Right ventricle myocardium superior (tissue), 1 donor: ENCODE measurements around the gene PIEZO2. TPM values are rescaled to one million over a fixed set of nuclear protein-coding genes. Genes with fewer than 3 reads are reported as not detected.
"Not testable (repeated sequence)": the region's sequence is repeated elsewhere in the genome, so short reads cannot be mapped to it uniquely, and the experiment has no call there.

Source experiments
- ATAC-seq: fragments of 200-7000 bp; cut with Tn5 transposase; one replicate; pipeline ENCODE4 v1.9.1; 2020; ENCODE audit warnings: mild to moderate bottlenecking; ENCODE audit not compliant: poor library complexity
- DNase-seq: peaks from one replicate; pipeline ENCODE4 v3.0.0-alpha.2; 2020
- intact Hi-C: fragments of 100-400 bp; cut with DNase I; formaldehyde crosslinking; loops from one replicate; pipeline ENCODE4 v1.11.2; 2022
- total RNA-seq: library from RNA; stranded (reverse); fragmentation: NEBNext Ultra II Directional; extraction: Animal tissue kit (Norgen Biotek cat#: 25700); gene quantifications from one replicate; pipeline ENCODE4 v1.2.1, GENCODE V29; 2021
- donor health status: DM: no; HTN: yes; CAD: no; lungs with severe emphysema.

The PIEZO2 gene
- total RNA-seq, 1 donor from 2014 or later, result 0.32 TPM

DNA sequence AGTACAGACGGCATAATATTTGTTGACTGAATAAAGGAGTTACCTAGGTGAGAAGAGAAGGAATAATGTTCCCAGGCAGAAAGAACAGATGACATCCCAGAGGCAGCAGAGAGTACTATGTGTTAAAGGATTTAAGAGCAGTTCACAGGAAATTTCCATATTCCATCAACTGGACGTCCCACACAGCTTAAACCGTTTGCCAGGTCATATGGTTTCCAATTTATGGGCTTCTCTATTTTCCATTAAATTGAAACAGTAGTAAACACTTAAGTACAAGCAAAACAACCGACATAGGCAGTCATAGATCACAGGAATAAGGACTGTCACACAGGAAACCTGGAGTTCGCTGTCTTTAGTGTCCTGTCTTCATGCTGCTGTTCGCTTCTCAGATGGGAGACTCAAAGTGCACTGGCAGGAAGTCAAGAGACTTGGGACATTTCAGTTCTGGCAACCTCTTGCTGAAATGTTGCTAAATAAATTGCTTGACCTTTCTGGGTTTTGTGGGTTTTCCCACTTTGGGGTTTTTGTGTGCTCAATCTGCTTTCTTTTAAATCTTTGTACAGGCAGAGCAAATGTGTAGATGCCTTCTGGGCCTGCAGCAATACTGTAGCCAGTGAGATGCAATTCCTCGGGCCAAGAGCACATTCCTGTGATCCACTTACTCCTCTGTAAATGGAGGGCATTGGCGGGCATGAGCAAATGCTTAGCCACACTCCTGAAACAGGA lies 5.8 kb upstream of the PIEZO2 start:
- DNase-seq (no peak), ATAC-seq (no peak)
- intact Hi-C loops, result loop anchor here (10.0 kb wide), 1 partner anchor 590 kb away; no protein-coding TSS in a partner anchor

DNA sequence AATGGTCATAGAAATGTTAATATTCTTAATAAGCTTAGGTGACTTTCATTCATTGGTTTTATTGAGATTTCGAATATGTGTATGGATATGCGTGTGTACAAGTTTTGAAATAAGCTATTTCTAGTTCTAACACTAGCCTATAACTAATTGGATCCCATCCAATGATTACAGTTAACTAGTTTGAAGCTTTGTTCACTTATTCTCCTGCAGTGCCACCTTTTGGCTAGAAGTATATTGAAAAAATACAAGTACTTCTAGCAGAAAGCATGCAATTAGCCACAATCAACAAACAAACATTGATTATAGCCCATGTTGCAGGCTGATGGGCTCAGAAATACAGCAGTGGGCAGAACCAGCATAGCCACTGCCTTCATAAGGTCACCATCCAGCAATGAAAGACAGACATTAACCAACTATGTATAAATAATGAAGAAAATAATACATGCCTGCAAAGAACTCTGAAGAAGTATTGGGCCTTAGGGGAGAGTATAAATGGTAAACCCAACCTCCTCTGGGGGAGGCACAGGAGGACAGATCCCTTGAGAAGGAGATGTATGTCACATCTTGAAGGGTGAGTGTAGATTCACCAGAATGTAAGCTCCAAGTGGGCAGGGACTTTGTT lies 5.1 kb upstream of the PIEZO2 start:
- no peak for ATAC-seq
- intact Hi-C loops, result loop anchor here (5.0 to 10.0 kb wide), 2 partner anchors 297 to 590 kb away; no protein-coding TSS in a partner anchor
- no peak for DNase-seq

GRCh38 chr18:11153097-11153496 lies 3.7 kb upstream of the PIEZO2 start:
- DNase-seq, result no peak
- ATAC-seq, result no peak
- intact Hi-C loops, result loop anchor here (5.0 to 10.0 kb wide), 2 partner anchors 296 to 588 kb away; no protein-coding TSS in a partner anchor

DNA sequence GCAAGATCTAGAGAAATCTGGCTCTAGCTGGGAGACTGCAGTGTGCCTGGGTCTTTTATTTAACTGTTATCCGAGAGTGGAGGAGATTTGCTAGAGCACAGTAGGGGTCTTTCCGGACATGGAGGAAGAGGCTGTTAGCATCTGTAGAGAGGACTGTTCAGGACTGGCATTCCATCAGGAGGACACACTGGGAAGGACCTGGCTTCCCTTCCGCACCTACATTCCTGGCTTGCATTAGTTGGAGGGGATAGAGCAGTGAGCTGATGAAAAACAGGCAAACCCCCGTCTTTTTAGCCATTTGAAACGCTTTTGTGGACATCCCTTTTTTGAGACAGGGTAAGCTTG lies 874 bp upstream of the PIEZO2 start:
- no peak for ATAC-seq
- DNase-seq, result no peak
- intact Hi-C loops, result loop anchor here (5.0 to 10.0 kb wide), 2 partner anchors 293 to 585 kb away; no protein-coding TSS in a partner anchor

- intact Hi-C loops, result loop anchor here (10.0 kb wide), 1 partner anchor 104 kb away; no protein-coding TSS in a partner anchor
- DNase-seq (no peak), ATAC-seq (no peak)
These were observed 509 bp downstream of the PIEZO2 start for GRCh38 chr18:11148680-11149440.

GRCh38 chr18:11147962-11148679 lies 1.2 kb downstream of the PIEZO2 start:
- intact Hi-C loops, result loop anchor here (10.0 kb wide), 1 partner anchor 103 kb away; no protein-coding TSS in a partner anchor
- DNase-seq, result no peak
- ATAC-seq, result no peak

DNA sequence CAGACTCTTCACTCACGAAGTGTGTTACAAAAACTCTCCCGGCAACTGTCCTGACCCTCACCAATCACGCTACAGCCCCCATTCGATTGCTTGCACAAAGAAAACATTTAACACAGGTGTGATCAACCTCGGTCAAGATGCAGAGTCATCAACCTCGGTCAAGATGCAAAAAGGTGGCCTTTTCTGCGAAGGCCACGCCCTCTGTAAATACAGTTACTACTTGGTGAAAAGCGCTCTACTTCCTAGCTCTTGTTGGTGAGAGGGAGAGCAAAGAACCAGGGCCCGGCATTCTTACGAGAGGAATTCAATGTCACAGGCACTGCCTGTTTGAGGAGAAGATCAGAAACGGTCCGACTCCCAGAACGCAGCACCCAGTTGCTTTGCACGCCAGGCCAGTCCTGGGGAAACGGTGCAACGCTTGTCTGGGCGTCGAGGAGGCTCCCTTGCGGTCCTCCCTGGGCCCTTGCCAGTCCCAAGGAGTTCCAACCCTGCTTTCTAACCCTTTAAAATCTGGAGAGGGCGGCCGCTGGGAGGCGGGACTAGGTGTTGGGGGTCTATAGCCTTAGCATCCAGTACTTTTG lies 1.9 kb downstream of the PIEZO2 start:
- ATAC-seq (no peak), DNase-seq (no peak)
- intact Hi-C loops, result loop anchor here (10.0 kb wide), 1 partner anchor 103 kb away; no protein-coding TSS in a partner anchor

DNA sequence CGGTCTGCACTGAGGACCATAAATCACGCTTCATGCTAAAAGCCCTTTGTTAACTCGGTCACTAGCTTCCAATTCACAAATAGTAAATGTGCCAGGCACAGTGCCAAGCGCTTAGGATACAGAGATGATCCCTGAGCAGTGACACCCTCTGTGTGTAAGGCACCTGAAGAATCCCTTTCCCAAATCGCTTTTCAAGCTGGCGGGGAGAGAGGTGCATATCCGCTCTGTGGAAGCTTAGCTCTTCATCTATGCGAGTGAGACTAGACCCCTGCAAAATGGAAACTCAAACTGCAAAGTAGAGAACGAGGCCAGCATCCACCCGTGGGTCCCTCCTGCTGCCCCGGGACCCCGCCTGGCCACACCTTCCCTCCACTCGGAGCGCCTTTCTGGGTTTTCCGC lies 2.4 kb downstream of the PIEZO2 start:
- no peak for ATAC-seq
- no peak for DNase-seq
- intact Hi-C loops, result loop anchor here (10.0 kb wide), 1 partner anchor 102 kb away; no protein-coding TSS in a partner anchor

DNA sequence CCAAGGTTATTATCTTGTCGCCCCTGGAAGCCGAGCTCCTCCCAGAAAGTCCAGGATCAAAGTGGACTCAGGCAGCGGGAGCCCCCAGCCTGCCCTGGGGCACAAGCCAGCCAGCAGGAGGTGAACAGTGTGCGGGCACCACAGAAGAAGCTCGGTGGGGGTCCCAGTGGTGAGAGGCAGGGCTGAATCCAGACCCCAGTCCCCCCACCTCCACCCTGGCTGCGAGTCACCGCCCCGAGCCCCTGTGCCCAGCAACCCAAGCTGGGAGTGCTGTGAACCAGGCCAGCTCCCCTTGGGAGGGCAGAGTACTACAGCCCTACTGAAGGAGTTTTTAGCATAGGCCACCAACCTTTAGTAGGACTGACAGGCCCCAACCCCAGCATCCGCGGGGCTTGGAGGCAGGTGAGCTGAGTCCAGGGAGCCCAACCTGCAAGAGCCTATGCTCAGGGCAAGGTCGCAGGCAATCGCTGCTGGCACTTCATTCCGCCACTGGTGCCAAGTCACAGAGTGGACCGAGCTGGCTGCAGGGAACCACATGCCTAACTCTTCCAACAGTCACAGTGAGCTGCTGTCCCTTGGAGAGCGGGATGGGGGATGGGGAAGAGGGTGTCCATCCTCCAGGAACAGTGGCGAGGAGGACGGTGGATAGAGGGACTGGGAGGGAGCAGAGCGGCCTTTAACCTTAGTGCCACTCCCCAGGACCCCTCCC lies 3.0 kb downstream of the PIEZO2 start:
- intact Hi-C loops, result loop anchor here (10.0 kb wide), 1 partner anchor 102 kb away; no protein-coding TSS in a partner anchor
- peak; percentile 92 for ATAC-seq
- DNase-seq, result peak; percentile 72

GRCh38 chr18:11145413-11146191 lies 3.8 kb downstream of the PIEZO2 start:
- DNase-seq (no peak), ATAC-seq (no peak)
- intact Hi-C loops, result loop anchor here (10.0 kb wide), 1 partner anchor 101 kb away; no protein-coding TSS in a partner anchor

GRCh38 chr18:11137400-11137799 lies 12.0 kb downstream of the PIEZO2 start:
- intact Hi-C loops, result no loop called here
- DNase-seq (no peak), ATAC-seq (no peak)

DNA sequence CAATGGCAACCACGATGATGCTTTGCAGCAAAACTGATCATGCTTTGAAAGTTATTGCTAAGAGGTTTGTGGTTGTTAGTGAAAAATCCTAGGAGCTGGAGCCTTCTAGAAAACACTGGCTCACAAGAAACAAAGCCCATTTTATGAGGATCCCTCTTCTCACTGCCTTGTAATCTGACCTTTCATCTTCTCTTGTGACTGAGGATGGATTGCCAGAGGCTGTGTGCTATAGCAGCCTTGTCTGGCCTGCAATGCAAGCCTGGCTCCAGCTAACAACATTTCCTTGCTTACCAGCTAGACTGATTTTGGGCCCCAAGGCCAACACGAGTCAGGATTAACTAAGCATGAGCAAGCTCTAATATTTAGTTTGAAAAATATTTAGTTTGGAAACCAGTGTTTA lies 13.1 kb downstream of the PIEZO2 start:
- intact Hi-C loops, result no loop called here
- no peak for DNase-seq

DNA sequence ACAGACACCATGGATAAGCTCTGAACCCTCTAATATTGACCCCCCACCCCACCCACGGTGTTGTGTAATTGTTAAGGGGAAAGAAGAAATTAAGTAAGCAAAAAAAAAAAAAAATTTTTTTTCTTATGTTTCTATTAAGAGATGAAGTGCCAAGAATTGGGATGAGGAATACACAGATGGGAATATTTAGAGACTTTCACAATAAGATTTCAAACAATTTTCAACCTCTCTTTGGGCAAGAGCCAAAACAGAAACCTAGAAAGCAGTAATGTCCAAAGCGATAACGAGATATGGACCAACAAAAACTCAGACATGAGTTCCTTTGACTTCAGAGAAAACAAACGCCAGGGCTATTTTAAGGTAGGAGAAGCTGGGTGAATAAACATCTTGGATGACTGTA lies 14.4 kb downstream of the PIEZO2 start:
- DNase-seq, result no peak
- ATAC-seq, result no peak
- intact Hi-C loops, result no loop called here

More for the DNA sequence above, 13.1 kb downstream of the PIEZO2 start:
- ATAC-seq, result no peak

- DNase-seq, intact Hi-C loops, ATAC-seq: not testable (repeated sequence)
These were observed 20.3 kb downstream of the PIEZO2 start for GRCh38 chr18:11129059-11129458.

DNA sequence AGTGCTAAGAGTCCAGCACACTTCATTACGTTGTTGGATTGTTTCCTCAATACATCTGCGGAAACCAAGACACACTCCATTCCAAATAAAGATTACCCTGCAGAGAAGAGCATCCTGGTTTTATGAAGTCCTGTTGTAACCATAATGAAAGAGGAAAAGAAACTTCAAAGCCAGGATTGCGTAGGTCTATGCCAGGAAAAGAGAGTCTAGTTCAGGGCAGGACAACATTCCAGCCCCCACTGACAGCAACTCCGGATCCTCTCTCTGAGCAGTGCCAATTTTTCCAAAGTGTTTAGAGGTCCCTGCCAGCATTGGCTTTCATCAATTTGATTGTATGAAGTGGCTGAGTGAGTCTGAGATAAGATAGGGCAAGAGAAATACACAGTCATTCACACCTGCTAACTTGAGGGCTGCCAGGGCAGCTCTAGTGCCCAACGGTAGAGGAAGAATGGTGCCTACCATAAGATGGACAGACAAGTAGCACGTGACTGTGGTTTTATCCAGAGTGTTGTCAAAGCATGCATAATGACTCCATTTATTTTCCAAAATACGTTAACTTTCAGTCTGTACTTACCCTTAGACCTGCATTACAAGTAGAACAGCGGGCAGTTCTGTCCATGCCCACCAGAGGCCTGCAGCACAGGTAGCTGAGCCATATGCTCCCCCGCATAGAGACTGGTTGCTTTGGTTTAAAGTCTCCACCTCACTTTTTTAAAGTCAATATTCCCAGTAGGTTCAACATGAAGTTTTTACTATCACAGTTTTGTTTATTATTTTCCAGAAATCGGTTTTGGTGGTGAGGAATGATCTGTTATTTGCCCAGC lies 23.7 kb downstream of the PIEZO2 start:
- intact Hi-C loops, result no loop called here
- ATAC-seq, result peak; percentile 41
- no peak for DNase-seq

DNA sequence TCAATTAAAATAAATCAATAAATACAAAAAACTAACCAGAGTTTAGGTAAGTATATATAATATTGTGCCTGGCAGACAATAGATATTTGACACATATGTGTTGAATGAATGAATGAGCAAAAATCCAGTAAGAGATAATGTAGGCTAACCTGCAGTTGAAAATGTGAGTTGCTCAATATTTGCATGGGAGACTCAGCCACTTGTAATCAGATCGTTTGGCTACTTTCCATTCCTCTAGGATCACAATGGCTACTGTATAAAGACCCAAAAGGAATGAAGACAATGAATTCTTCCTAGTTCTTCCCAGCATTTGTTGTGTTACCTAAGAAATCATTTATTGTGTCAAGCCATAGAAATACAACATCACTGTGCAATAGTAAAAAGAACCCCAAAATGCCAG lies 25.3 kb downstream of the PIEZO2 start:
- DNase-seq (no peak), ATAC-seq (no peak)
- intact Hi-C loops, result no loop called here
